Lower lobe of right lung (tissue), 2 donors: ENCODE data around the gene DNAJC12. TPM values are rescaled to one million over a fixed set of nuclear protein-coding genes. Genes with fewer than 3 reads are reported as not detected.

ENCODE experiments used
- ATAC-seq, 2 donors: fragments of 200-7000 bp; cut with Tn5 transposase; one replicate each; pipeline ENCODE4 v1.9.1; 2020 to 2022; ENCODE audit warnings: mild to moderate bottlenecking in 2 of 2, moderate library complexity in 2 of 2
- DNase-seq: peaks from one replicate; pipeline ENCODE4 v3.0.0-alpha.2; 2020
- H3K27ac ChIP-seq: fragments of 200-600 bp; one replicate; pipeline ENCODE4 v1.8.0; 2022
- H3K27me3 ChIP-seq: fragments of 200-600 bp; one replicate; pipeline ENCODE4 v1.8.0; 2022; ENCODE audit warnings: low read depth
- H3K36me3 ChIP-seq: fragments of 200-600 bp; one replicate; pipeline ENCODE4 v1.8.0; 2022; ENCODE audit warnings: mild to moderate bottlenecking
- H3K4me1 ChIP-seq: fragments of 200-600 bp; one replicate; pipeline ENCODE4 v1.8.0; 2022
- H3K4me3 ChIP-seq: fragments of 200-600 bp; one replicate; pipeline ENCODE4 v1.8.0; 2022; ENCODE audit warnings: mild to moderate bottlenecking
- H3K9me3 ChIP-seq: fragments of 200-600 bp; one replicate; pipeline ENCODE4 v1.8.0; 2022
- CTCF ChIP-seq: fragments of 200-600 bp; IDR thresholded peaks from one replicate; pipeline ENCODE4 v1.8.0; 2022; ENCODE audit warnings: antibody characterized with exemption, mild to moderate bottlenecking
- intact Hi-C: fragments of 100-400 bp; cut with DNase I; formaldehyde crosslinking; loops from one replicate; pipeline ENCODE4 v1.11.0; 2022
- total RNA-seq: library from RNA; stranded (reverse); fragmentation: NEBNext Ultra II Directional; extraction: Animal tissue kit (Norgen Biotek cat#: 25700); gene quantifications from one replicate; pipeline ENCODE4 v1.2.1, GENCODE V29; 2021
- donor health status: DM: no; HTN: yes; CAD: no; lungs with severe emphysema.

The DNAJC12 gene
- total RNA-seq, 1 donor from 2014 or later, result 1.5 TPM

DNA sequence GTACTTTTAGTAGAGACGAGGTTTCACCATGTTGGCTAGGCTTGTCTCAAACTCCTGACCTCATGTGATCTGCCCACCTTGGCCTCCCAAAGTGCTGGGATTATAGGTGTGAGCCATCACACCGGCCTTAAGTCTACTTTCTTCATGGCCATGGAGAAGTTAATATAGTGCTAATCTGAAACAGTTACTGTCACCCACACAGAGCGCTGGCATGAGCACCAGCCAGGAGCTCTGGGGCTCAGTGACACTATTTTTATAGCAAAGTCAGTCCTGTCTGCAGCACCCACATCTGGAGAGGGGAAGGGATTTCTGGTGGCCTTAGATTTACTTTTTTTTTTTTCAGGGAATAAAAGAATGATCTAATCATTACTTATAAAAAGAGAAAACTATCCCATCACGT is 21.3 kb downstream of the DNAJC12 start:
- Histone ChIP-seq H3K4me1 (no peaks in the 10 kb centered on the region), H3K4me3 (no peak overlapping the region), H3K27ac (no peak overlapping the region), H3K27me3 (no peaks in the 10 kb centered on the region), H3K9me3 (no peaks in the 10 kb centered on the region), H3K36me3 (no peaks in the 10 kb centered on the region)
- intact Hi-C loops, result no loop called here
- DNase-seq (no peak), ATAC-seq (no peak)
- TF ChIP-seq CTCF, result no peak

DNA sequence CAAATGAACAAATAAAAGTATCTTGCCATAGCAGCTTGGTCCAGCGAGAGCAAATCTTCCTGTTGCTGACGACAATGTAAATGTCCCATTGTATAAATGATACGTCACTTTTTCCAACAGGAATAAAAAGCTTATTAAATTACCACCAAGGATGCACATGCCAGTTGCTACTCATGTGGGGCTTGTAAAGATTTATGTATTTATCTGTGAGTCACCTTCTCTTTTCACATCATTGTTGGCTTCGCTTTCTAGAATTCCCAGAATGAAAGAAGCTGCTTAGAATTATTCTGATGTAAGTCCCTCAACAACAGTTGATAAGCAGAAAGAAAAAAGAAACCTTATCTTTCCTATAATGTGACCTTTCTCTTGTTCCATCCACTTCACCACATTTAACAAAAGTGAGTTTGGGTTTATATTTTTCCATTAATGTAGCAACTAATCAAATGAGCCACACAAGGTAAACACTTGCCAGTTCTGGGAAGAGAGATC is 22.4 kb downstream of the DNAJC12 start:
- no peaks in the 10 kb centered on the region for H3K36me3 ChIP-seq

DNA sequence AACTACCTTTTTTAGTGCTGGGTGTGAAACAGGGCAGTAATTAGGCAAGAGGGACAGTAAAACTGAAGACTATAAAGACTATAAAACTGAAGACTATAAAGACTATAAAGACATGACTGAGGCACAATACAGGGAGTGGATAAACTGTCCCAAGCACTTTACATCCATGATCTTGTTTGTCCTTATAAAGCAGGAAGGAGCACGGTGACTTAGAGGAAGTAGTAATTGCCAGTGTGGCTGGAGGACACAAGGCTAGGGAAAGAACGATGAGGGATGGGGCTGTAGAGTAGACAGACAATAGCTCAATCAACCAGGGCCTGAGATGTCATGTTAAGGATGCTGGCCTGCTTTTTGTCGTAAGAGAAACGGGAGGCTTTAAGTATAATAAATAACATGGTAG is 26.0 kb downstream of the DNAJC12 start:
- Histone ChIP-seq H3K9me3 (no peaks in the 10 kb centered on the region), H3K36me3 (no peaks in the 10 kb centered on the region), H3K4me3 (no peak overlapping the region), H3K4me1 (no peaks in the 10 kb centered on the region), H3K27me3 (no peaks in the 10 kb centered on the region), H3K27ac (no peak overlapping the region)
- intact Hi-C loops, result no loop called here
- DNase-seq (no peak), ATAC-seq (no peak)
- TF ChIP-seq CTCF, result no peak

More for the DNA sequence above, 22.4 kb downstream of the DNAJC12 start:
- Histone ChIP-seq H3K4me3 (no peak overlapping the region), H3K9me3 (no peaks in the 10 kb centered on the region), H3K4me1 (no peaks in the 10 kb centered on the region), H3K27ac (no peak overlapping the region), H3K27me3 (no peaks in the 10 kb centered on the region)
- ATAC-seq (no peak), DNase-seq (no peak)
- intact Hi-C loops, result no loop called here
- TF ChIP-seq CTCF, result no peak

DNA sequence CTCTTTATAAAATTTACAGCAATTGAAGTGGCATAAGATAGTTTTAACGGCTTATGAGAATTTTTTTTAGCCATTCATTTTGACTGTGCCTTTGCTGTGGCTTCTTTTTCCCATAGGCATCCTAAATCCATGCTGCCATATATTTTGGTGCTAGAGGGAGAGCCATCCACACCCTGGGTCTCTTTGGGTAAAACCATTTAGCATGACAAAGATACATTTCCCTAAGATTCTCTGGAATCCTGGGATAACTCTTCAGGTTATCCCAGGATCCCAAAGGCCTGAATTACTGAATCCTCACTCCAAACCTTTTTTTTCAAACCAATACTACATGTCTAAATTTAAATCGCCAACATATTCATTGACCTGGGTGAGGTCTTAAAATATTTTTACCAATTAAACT is 28.9 kb downstream of the DNAJC12 start:
- Histone ChIP-seq H3K27me3 (no peaks in the 10 kb centered on the region), H3K9me3 (no peaks in the 10 kb centered on the region), H3K36me3 (no peaks in the 10 kb centered on the region), H3K4me3 (no peak overlapping the region), H3K4me1 (no peaks in the 10 kb centered on the region), H3K27ac (no peak overlapping the region)
- ATAC-seq, result no peak
- no peak for TF ChIP-seq CTCF
- intact Hi-C loops, result no loop called here
- no peak for DNase-seq

DNA sequence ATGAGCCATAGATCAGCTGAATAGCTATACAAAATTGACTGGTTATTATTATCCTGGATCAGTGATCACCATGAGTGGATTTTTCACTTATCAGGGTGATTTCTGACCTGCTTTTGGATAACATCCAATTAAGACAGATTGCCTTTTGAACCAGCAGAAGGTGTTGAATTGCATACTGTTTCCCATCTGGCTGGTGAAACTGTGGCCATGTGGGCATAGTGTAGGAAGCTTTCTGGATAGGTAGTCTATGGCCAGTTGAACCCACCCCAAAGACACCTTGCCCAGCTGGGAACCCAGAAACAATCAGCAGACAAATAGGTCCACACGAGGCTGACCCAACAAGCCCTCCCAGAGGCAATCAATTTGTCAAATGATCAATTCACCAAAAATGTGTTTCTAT is 29.3 kb downstream of the DNAJC12 start:
- no peak for TF ChIP-seq CTCF
- ATAC-seq (no peak), DNase-seq (no peak)
- H3K4me3 ChIP-seq, result no peak overlapping the region
- H3K27ac ChIP-seq, result no peak overlapping the region
- H3K4me1 ChIP-seq, result no peaks in the 10 kb centered on the region
- intact Hi-C loops, result no loop called here
- no peaks in the 10 kb centered on the region for H3K27me3 ChIP-seq
- H3K36me3 ChIP-seq, result no peaks in the 10 kb centered on the region
- no peaks in the 10 kb centered on the region for H3K9me3 ChIP-seq
